Esophagus (tissue), 2 donors: ENCODE measurements around the gene PKD1L1. TPM values are rescaled to one million over a fixed set of nuclear protein-coding genes. Genes with fewer than 3 reads are reported as not detected.

Experiments used
- H3K27ac ChIP-seq, 2 donors: one replicate each; pipeline ENCODE4 v1.5.1; 2013; ENCODE audit warnings: low read depth in 2 of 2, mild to moderate bottlenecking in 2 of 2, inconsistent platforms in 1 of 2, low read length in 1 of 2, moderate library complexity in 1 of 2
- H3K27me3 ChIP-seq, 2 donors: one replicate each; pipeline ENCODE4 v1.6.1; 2013; ENCODE audit warnings: low read length in 2 of 2, control low read depth in 1 of 2, mild to moderate bottlenecking in 1 of 2; ENCODE audit not compliant: insufficient read depth in 2 of 2, control insufficient read depth in 1 of 2
- H3K36me3 ChIP-seq, 2 donors: one replicate each; pipeline ENCODE4 v1.6.1; 2013; ENCODE audit warnings: low read length in 1 of 2; ENCODE audit not compliant: control insufficient read depth in 2 of 2, insufficient read depth in 2 of 2
- H3K4me1 ChIP-seq, 2 donors: one replicate each; pipeline ENCODE4 v1.6.1; 2013; ENCODE audit warnings: low read length in 1 of 2; ENCODE audit not compliant: control insufficient read depth in 2 of 2, insufficient read depth in 2 of 2
- H3K4me3 ChIP-seq, 2 donors: one replicate each; pipeline ENCODE4 v1.5.1; 2013; ENCODE audit warnings: low read length in 2 of 2, mild to moderate bottlenecking in 2 of 2, low read depth in 1 of 2, moderate library complexity in 1 of 2
- H3K9me3 ChIP-seq, 2 donors: one replicate each; pipeline ENCODE4 v1.6.1; 2013; ENCODE audit warnings: mild to moderate bottlenecking in 2 of 2, low read depth in 1 of 2, low read length in 1 of 2, moderate library complexity in 1 of 2; ENCODE audit not compliant: control insufficient read depth in 2 of 2, insufficient read depth in 1 of 2
- WGBS, 2 donors: extraction: QIAGEN DNeasy Blood & Tissue Kit; methylation state at CpG; one replicate each; pipeline ENCODE4 v1.1.7; 2013; 5-methylcytosine and 5-hydroxymethylcytosine counted together
- polyA plus RNA-seq, 2 donors: library from polyadenylated mRNA; stranded (reverse); fragments of 200-250 nt; gene quantifications; one replicate each; pipeline ENCODE4 v1.2.3, GENCODE V29; 2013
- donor health status: healthy with polysubstance abuse.
- donor health status: Bipolar disorder and iron deficiency.

PKD1L1 gene
- polyA plus RNA-seq, 2 donors, result 0.08 to 0.25 TPM

DNA sequence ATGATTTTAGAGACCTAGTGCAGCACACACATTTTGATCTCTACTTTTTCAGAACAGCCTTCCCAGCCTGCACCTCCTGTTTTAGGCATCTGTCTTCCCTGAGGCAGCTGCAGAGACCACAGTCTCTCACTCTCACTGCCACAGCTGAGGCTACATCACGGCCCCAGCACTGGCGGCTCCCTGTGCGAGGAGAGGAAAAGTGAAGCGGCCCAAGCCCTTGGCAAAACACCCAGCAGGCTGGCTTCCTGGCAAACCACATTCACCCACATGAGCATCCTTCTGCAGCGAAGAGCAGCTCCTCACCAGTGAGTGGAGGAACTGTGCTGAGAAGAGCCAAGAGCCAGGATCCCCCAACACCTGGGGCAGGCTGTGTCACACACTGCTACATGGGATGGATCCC lies 17.2 kb upstream of the PKD1L1 start:
- no peaks in the 10 kb centered on the region for H3K4me1 ChIP-seq
- no peak overlapping the region for H3K27ac ChIP-seq
- no peak overlapping the region for H3K4me3 ChIP-seq
- no peaks in the 10 kb centered on the region for H3K9me3 ChIP-seq
- H3K36me3 ChIP-seq, result peaks cover 35 to 37% of the 10 kb centered on the region in 2 donors
- WGBS, 2 donors, result 84 to 93% methylated on average over 5 of the region's 5 CpGs
- H3K27me3 ChIP-seq, result no peaks in the 10 kb centered on the region

GRCh38 chr7:47962262-47962661 lies 14.0 kb upstream of the PKD1L1 start:
- no peaks in the 10 kb centered on the region for H3K9me3 ChIP-seq
- H3K4me3 ChIP-seq, result no peak overlapping the region
- H3K27ac ChIP-seq, result no peak overlapping the region
- peaks cover 30 to 36% of the 10 kb centered on the region in 2 donors for H3K36me3 ChIP-seq
- H3K4me1 ChIP-seq, result no peaks in the 10 kb centered on the region
- 97% methylated on average over 3 of the region's 3 CpGs for WGBS, 2 donors
- no peaks in the 10 kb centered on the region for H3K27me3 ChIP-seq

GRCh38 chr7:47957156-47957555 lies 8.9 kb upstream of the PKD1L1 start:
- Histone ChIP-seq H3K4me1 (no peaks in the 10 kb centered on the region), H3K27ac (no peak overlapping the region), H3K4me3 (no peak overlapping the region), H3K9me3 (no peaks in the 10 kb centered on the region), H3K27me3 (no peaks in the 10 kb centered on the region), H3K36me3 (peaks cover 0 to 12% of the 10 kb centered on the region in 2 donors)
- 78 to 87% methylated on average over 6 of the region's 6 CpGs for WGBS, 2 donors

DNA sequence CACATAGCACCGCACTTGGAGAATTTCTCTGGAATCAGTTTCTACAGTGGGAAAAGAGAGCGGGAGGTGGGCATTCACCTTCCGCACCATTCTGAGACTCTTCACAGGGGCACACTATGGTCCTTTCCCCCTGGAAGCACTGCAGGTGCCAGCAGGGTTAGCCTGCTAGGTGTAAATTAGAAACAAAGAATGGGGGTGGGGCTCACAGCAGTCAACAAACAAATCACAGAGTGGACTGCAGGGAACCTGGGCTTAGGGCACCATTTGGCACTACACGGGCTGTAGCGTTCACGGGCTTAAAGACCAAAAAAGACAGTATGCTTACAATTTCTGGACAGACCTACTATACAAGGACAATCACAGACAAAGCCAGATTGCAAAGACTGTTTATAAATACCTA lies 8.0 kb upstream of the PKD1L1 start:
- no peak overlapping the region for H3K4me3 ChIP-seq
- WGBS, 2 donors, result 85% methylated on average over 6 of the region's 6 CpGs

GRCh38 chr7:47954231-47954911 lies 6.1 kb upstream of the PKD1L1 start:
- no peaks in the 10 kb centered on the region for H3K9me3 ChIP-seq
- peaks cover 0 to 5% of the 10 kb centered on the region in 2 donors for H3K36me3 ChIP-seq
- no peaks in the 10 kb centered on the region for H3K27me3 ChIP-seq
- H3K4me1 ChIP-seq, result no peaks in the 10 kb centered on the region
- H3K27ac ChIP-seq, result no peak overlapping the region
- WGBS, 2 donors, result 89 to 90% methylated on average over 4 of the region's 4 CpGs
- H3K4me3 ChIP-seq, result no peak overlapping the region

More for the DNA sequence above, 8.0 kb upstream of the PKD1L1 start:
- Histone ChIP-seq H3K36me3 (peaks cover 0 to 7% of the 10 kb centered on the region in 2 donors), H3K27me3 (no peaks in the 10 kb centered on the region), H3K27ac (no peak overlapping the region), H3K9me3 (no peaks in the 10 kb centered on the region), H3K4me1 (no peaks in the 10 kb centered on the region)

GRCh38 chr7:47953822-47954221 lies 5.6 kb upstream of the PKD1L1 start:
- no peaks in the 10 kb centered on the region for H3K27me3 ChIP-seq
- 89 to 94% methylated on average over 4 of the region's 4 CpGs for WGBS, 2 donors
- no peaks in the 10 kb centered on the region for H3K9me3 ChIP-seq
- no peak overlapping the region for H3K27ac ChIP-seq
- H3K4me3 ChIP-seq, result no peak overlapping the region
- H3K4me1 ChIP-seq, result no peaks in the 10 kb centered on the region
- H3K36me3 ChIP-seq, result peaks cover 0 to 5% of the 10 kb centered on the region in 2 donors

DNA sequence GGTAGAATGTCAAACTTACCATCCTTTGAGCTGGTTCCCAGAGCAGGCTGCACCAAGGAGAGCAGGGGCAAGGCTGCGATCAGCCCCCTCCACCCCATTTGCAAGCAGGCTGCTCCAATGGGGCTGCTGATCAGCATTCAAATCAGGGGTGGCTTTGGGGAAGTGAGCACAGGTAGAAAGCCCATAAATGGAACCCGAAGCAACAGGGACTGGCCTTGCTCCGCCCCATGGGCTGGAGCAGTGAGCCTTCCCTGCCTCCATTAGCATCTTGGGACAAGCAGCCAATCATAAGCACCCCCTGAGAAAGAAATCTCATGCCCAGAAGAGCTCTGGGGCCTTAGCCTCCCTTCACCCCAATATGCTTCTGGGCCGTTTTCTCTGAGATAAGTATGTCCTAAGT lies 4.0 kb upstream of the PKD1L1 start:
- Histone ChIP-seq H3K4me1 (no peaks in the 10 kb centered on the region), H3K4me3 (no peak overlapping the region), H3K27ac (no peak overlapping the region), H3K36me3 (peaks cover 0 to 5% of the 10 kb centered on the region in 2 donors), H3K9me3 (no peaks in the 10 kb centered on the region), H3K27me3 (no peaks in the 10 kb centered on the region)
- 84 to 86% methylated on average over 4 of the region's 4 CpGs for WGBS, 2 donors

- H3K4me3 ChIP-seq, result no peak overlapping the region
- no peaks in the 10 kb centered on the region for H3K27me3 ChIP-seq
- H3K9me3 ChIP-seq, result no peaks in the 10 kb centered on the region
- H3K4me1 ChIP-seq, result no peaks in the 10 kb centered on the region
- H3K27ac ChIP-seq, result no peak overlapping the region
- peaks cover 0 to 5% of the 10 kb centered on the region in 2 donors for H3K36me3 ChIP-seq
These were observed 3.1 kb upstream of the PKD1L1 start for GRCh38 chr7:47951374-47951773.

- Histone ChIP-seq H3K27ac (no peak overlapping the region), H3K27me3 (no peaks in the 10 kb centered on the region), H3K36me3 (peaks cover 0 to 2% of the 10 kb centered on the region in 2 donors), H3K4me1 (no peaks in the 10 kb centered on the region), H3K4me3 (no peak overlapping the region), H3K9me3 (no peaks in the 10 kb centered on the region)
- 39 to 54% methylated on average over 11 of the region's 11 CpGs for WGBS, 2 donors
These were observed 2.4 kb upstream of the PKD1L1 start for GRCh38 chr7:47950714-47951113.

DNA sequence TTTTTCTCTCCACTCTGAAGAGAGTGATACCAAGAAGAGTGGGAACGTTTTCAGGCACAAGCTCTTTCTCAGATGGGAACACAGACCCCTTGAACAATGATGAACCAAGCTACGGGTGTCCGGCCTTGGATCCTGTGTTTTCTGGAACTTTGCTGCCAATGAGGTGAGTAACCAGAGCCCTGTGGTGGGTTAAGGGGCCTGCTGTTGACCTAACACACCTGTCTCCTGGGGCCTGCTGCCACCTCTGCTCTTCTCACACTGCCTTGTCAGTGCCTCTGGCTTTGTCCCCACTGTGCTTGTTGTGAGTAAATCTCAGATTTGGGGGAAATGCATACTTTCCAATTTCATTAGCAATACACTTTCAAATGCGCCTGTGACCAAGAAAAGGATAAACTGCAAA lies 1.4 kb upstream of the PKD1L1 start:
- H3K9me3 ChIP-seq, result no peaks in the 10 kb centered on the region
- H3K36me3 ChIP-seq, result peaks cover 0 to 2% of the 10 kb centered on the region in 2 donors
- H3K4me3 ChIP-seq, result no peak overlapping the region
- H3K27ac ChIP-seq, result peak overlapping the region in 1 of 2 donors; percentile 9
- no peaks in the 10 kb centered on the region for H3K27me3 ChIP-seq
- no peaks in the 10 kb centered on the region for H3K4me1 ChIP-seq
- WGBS, 2 donors, result 87 to 88% methylated on average over 4 of the region's 4 CpGs
